ENCODE measurements around the gene KCTD16. TPM values are rescaled to one million over a fixed set of nuclear protein-coding genes. Genes with fewer than 3 reads are reported as not detected.
A peak's percentile ranks its signal among the peaks of the same experiment; 100 is the strongest.

Gene KCTD16
- total RNA-seq, 1 donor from 2014 or later, result 5.6 TPM

GRCh38 chr5:144451187-144451973, 280.7 kb downstream of the KCTD16 start:
- Histone ChIP-seq H3K9me3 (ENCODE audit: insufficient read depth, low read depth, low read length) (no peaks in the 10 kb centered on the region), H3K4me2 (ENCODE audit: low read length) (no peak overlapping the region), H3K36me3 (ENCODE audit: insufficient read depth, low read length) (no peaks in the 10 kb centered on the region), H3K27me3 (ENCODE audit: insufficient read depth, low read length) (no peaks in the 10 kb centered on the region), H3K27ac (ENCODE audit: low read depth, low read length) (no peak overlapping the region), H2AFZ (ENCODE audit: low read depth, low read length) (no peak overlapping the region), H3K4me1 (ENCODE audit: insufficient read depth, low read length) (no peaks in the 10 kb centered on the region), H4K20me1 (ENCODE audit: insufficient read depth, low read length) (no peaks in the 10 kb centered on the region), H3K4me3 (ENCODE audit: insufficient read depth, low read depth, low read length) (no peak overlapping the region), H3K9ac (ENCODE audit: low read length) (no peak overlapping the region), H3K79me2 (ENCODE audit: insufficient read depth, low read length) (no peaks in the 10 kb centered on the region)
- TF ChIP-seq EZH2 (IDR thresholded peaks at IDR 0.05; ENCODE audit: insufficient read depth, low read length), result no peak
- no peak for TF ChIP-seq CTCF (IDR thresholded peaks at IDR 0.05; ENCODE audit: insufficient read depth, low read depth, low read length)
- Mint-ChIP-seq H3K27me3 (ENCODE audit: low read depth, unreplicated experiment) (no peaks in the 10 kb centered on the region), H3K4me3 (ENCODE audit: unreplicated experiment) (no peak overlapping the region), H3K27ac (ENCODE audit: unreplicated experiment) (peak overlapping the region; percentile 91), H3K36me3 (ENCODE audit: low read depth, unreplicated experiment) (no peaks in the 10 kb centered on the region), H3K9me3 (ENCODE audit: unreplicated experiment) (no peaks in the 10 kb centered on the region), H3K4me1 (ENCODE audit: low read depth, unreplicated experiment) (peaks cover 15% of the 10 kb centered on the region)
- FAIRE-seq, result no peak
- DNase-seq (ENCODE audit: low read depth), result no peak

- Histone ChIP-seq H3K9ac (ENCODE audit: low read length) (no peak overlapping the region), H3K4me3 (ENCODE audit: insufficient read depth, low read depth, low read length) (no peak overlapping the region), H3K27ac (ENCODE audit: low read depth, low read length) (no peak overlapping the region), H4K20me1 (ENCODE audit: insufficient read depth, low read length) (no peaks in the 10 kb centered on the region), H3K4me1 (ENCODE audit: insufficient read depth, low read length) (no peaks in the 10 kb centered on the region), H3K36me3 (ENCODE audit: insufficient read depth, low read length) (no peaks in the 10 kb centered on the region), H3K9me3 (ENCODE audit: insufficient read depth, low read depth, low read length) (no peaks in the 10 kb centered on the region), H2AFZ (ENCODE audit: low read depth, low read length) (no peak overlapping the region), H3K4me2 (ENCODE audit: low read length) (no peak overlapping the region), H3K79me2 (ENCODE audit: insufficient read depth, low read length) (no peaks in the 10 kb centered on the region), H3K27me3 (ENCODE audit: insufficient read depth, low read length) (no peaks in the 10 kb centered on the region)
- Mint-ChIP-seq H3K9me3 (ENCODE audit: unreplicated experiment) (no peaks in the 10 kb centered on the region), H3K27ac (ENCODE audit: unreplicated experiment) (peak overlapping the region; percentile 26), H3K36me3 (ENCODE audit: low read depth, unreplicated experiment) (no peaks in the 10 kb centered on the region), H3K4me1 (ENCODE audit: low read depth, unreplicated experiment) (peaks cover 15% of the 10 kb centered on the region), H3K4me3 (ENCODE audit: unreplicated experiment) (no peak overlapping the region), H3K27me3 (ENCODE audit: low read depth, unreplicated experiment) (no peaks in the 10 kb centered on the region)
- TF ChIP-seq CTCF (IDR thresholded peaks at IDR 0.05; ENCODE audit: insufficient read depth, low read depth, low read length), result no peak
- TF ChIP-seq EZH2 (IDR thresholded peaks at IDR 0.05; ENCODE audit: insufficient read depth, low read length), result no peak
- FAIRE-seq (no peak), DNase-seq (ENCODE audit: low read depth) (no peak)
Observed at GRCh38 chr5:144453753-144454152, 283.1 kb downstream of the KCTD16 start.

GRCh38 chr5:144457160-144457559, 286.5 kb downstream of the KCTD16 start:
- H2AFZ ChIP-seq (ENCODE audit: low read depth, low read length), result no peak overlapping the region
- H3K27ac ChIP-seq (ENCODE audit: low read depth, low read length), result no peak overlapping the region
- H3K4me1 Mint-ChIP-seq (ENCODE audit: low read depth, unreplicated experiment), result peaks cover 20% of the 10 kb centered on the region
- TF ChIP-seq CTCF (IDR thresholded peaks at IDR 0.05; ENCODE audit: insufficient read depth, low read depth, low read length), result no peak
- H3K27me3 ChIP-seq (ENCODE audit: insufficient read depth, low read length), result no peaks in the 10 kb centered on the region
- no peak overlapping the region for H3K4me2 ChIP-seq (ENCODE audit: low read length)
- H3K4me3 ChIP-seq (ENCODE audit: insufficient read depth, low read depth, low read length), result no peak overlapping the region
- no peak overlapping the region for H3K9ac ChIP-seq (ENCODE audit: low read length)
- no peak overlapping the region for H3K4me3 Mint-ChIP-seq (ENCODE audit: unreplicated experiment)
- no peaks in the 10 kb centered on the region for H3K36me3 ChIP-seq (ENCODE audit: insufficient read depth, low read length)
- no peaks in the 10 kb centered on the region for H3K36me3 Mint-ChIP-seq (ENCODE audit: low read depth, unreplicated experiment)
- H3K9me3 Mint-ChIP-seq (ENCODE audit: unreplicated experiment), result no peaks in the 10 kb centered on the region
- FAIRE-seq (no peak), DNase-seq (ENCODE audit: low read depth) (no peak)
- no peaks in the 10 kb centered on the region for H3K27me3 Mint-ChIP-seq (ENCODE audit: low read depth, unreplicated experiment)
- H3K4me1 ChIP-seq (ENCODE audit: insufficient read depth, low read length), result no peaks in the 10 kb centered on the region
- no peak overlapping the region for H3K27ac Mint-ChIP-seq (ENCODE audit: unreplicated experiment)
- no peaks in the 10 kb centered on the region for H3K9me3 ChIP-seq (ENCODE audit: insufficient read depth, low read depth, low read length)
- H3K79me2 ChIP-seq (ENCODE audit: insufficient read depth, low read length), result no peaks in the 10 kb centered on the region
- H4K20me1 ChIP-seq (ENCODE audit: insufficient read depth, low read length), result no peaks in the 10 kb centered on the region
